Measurements from ENCODE around the gene CAMTA2. TPM values are rescaled to one million over a fixed set of nuclear protein-coding genes. Genes with fewer than 3 reads are reported as not detected.

The CAMTA2 gene
- total RNA-seq, 1 experiment from 2014 or later, result 51.1 TPM

GRCh38 chr17:5014357-5014756 lies 26.9 kb upstream of the CAMTA2 start:
- Histone ChIP-seq H4K20me1 (ENCODE audit: insufficient read depth) (no peaks in the 10 kb centered on the region; the same call in 1 of the 2 replicates), H3K27ac (no peak overlapping the region), H3K9me3 (ENCODE audit: insufficient read depth, low read depth) (no peaks in the 10 kb centered on the region), H2AFZ (no peak overlapping the region), H3K36me3 (ENCODE audit: low read depth) (no peaks in the 10 kb centered on the region; the same call in none of the 2 replicates), H3F3A (ENCODE audit: insufficient read depth, low read depth) (no peaks in the 10 kb centered on the region), H3K79me2 (ENCODE audit: low read depth) (no peaks in the 10 kb centered on the region), H3K4me3 (no peak overlapping the region), H3K4me2 (no peak overlapping the region), H3K27me3 (ENCODE audit: insufficient read depth, low read depth) (no peaks in the 10 kb centered on the region), H3K4me1 (replicated peaks; ENCODE audit: insufficient read depth) (no peaks in the 10 kb centered on the region), H3K9me2 (ENCODE audit: insufficient read depth) (no peaks in the 10 kb centered on the region)
- no peak for DNase-seq
- ChIA-PET CTCF (no interaction called here), POLR2A (ENCODE audit: unreplicated experiment) (no interaction called here)
- intact Hi-C loops (cut with micrococcal nuclease; ENCODE audit: unreplicated experiment), result no loop called here
- BruUV-seq (replicated peaks), result no TSS peak
- no peak for TF ChIP-seq CTCF (conservative IDR thresholded peaks at IDR 0.05)
- no peak for TF ChIP-seq EZH2 (IDR thresholded peaks at IDR 0.05; ENCODE audit: low read depth)

GRCh38 chr17:5011928-5012327 lies 24.5 kb upstream of the CAMTA2 start:
- POLR2A ChIA-PET (ENCODE audit: unreplicated experiment), result no interaction called here
- Histone ChIP-seq H3K9me2 (ENCODE audit: insufficient read depth) (no peaks in the 10 kb centered on the region), H3K36me3 (ENCODE audit: low read depth) (peaks cover 4% of the 10 kb centered on the region), H3F3A (ENCODE audit: insufficient read depth, low read depth) (no peaks in the 10 kb centered on the region), H2AFZ (no peak overlapping the region), H3K4me3 (no peak overlapping the region), H3K9me3 (ENCODE audit: insufficient read depth, low read depth) (no peaks in the 10 kb centered on the region), H3K4me1 (replicated peaks; ENCODE audit: insufficient read depth) (no peaks in the 10 kb centered on the region), H4K20me1 (ENCODE audit: insufficient read depth) (no peaks in the 10 kb centered on the region; the same call in 1 of the 2 replicates), H3K79me2 (ENCODE audit: low read depth) (no peaks in the 10 kb centered on the region), H3K27me3 (ENCODE audit: insufficient read depth, low read depth) (no peaks in the 10 kb centered on the region), H3K27ac (no peak overlapping the region), H3K4me2 (no peak overlapping the region)
- BruUV-seq (replicated peaks), result no TSS peak
- intact Hi-C loops (cut with micrococcal nuclease; ENCODE audit: unreplicated experiment), result no loop called here
- CTCF ChIA-PET, result no interaction called here
- TF ChIP-seq CTCF (conservative IDR thresholded peaks at IDR 0.05), result no peak
- no peak for TF ChIP-seq EZH2 (IDR thresholded peaks at IDR 0.05; ENCODE audit: low read depth)
- no peak for DNase-seq

- BruUV-seq (replicated peaks), result no TSS peak
- Histone ChIP-seq H3F3A (ENCODE audit: insufficient read depth, low read depth) (no peaks in the 10 kb centered on the region), H3K36me3 (ENCODE audit: low read depth) (peaks cover 44% of the 10 kb centered on the region), H3K9me2 (ENCODE audit: insufficient read depth) (no peaks in the 10 kb centered on the region), H3K9me3 (ENCODE audit: insufficient read depth, low read depth) (no peaks in the 10 kb centered on the region), H3K4me2 (no peak overlapping the region), H3K4me1 (replicated peaks; ENCODE audit: insufficient read depth) (peaks cover 11% of the 10 kb centered on the region), H4K20me1 (ENCODE audit: insufficient read depth) (peaks cover 5% of the 10 kb centered on the region), H3K79me2 (ENCODE audit: low read depth) (peaks cover 17% of the 10 kb centered on the region), H2AFZ (no peak overlapping the region), H3K27ac (no peak overlapping the region), H3K27me3 (ENCODE audit: insufficient read depth, low read depth) (no peaks in the 10 kb centered on the region), H3K4me3 (no peak overlapping the region)
- POLR2A ChIA-PET (ENCODE audit: unreplicated experiment), result no interaction called here
- intact Hi-C loops (cut with micrococcal nuclease; ENCODE audit: unreplicated experiment), result no loop called here
- TF ChIP-seq CTCF (conservative IDR thresholded peaks at IDR 0.05), result no peak
- no peak for TF ChIP-seq EZH2 (IDR thresholded peaks at IDR 0.05; ENCODE audit: low read depth)
- CTCF ChIA-PET, result no interaction called here
- DNase-seq, result no peak
Observed at GRCh38 chr17:5003214-5003867, 15.9 kb upstream of the CAMTA2 start.
